Right renal pelvis (tissue), 4 donors: ENCODE measurements around the gene NEK10. TPM values are rescaled to one million over a fixed set of nuclear protein-coding genes. Genes with fewer than 3 reads are reported as not detected.

Experiments
- DNase-seq, 4 donors: peaks; one replicate each; pipeline ENCODE4 v3.0.0-alpha.2; 2013; ENCODE audit warnings: low read depth in 4 of 4, low spot score in 3 of 4, missing footprints in 1 of 4
- polyA plus RNA-seq, 4 donors: library from polyadenylated mRNA; unstranded; fragments of 120-200 nt; gene quantifications; one replicate each; pipeline ENCODE4 v1.2.1, GENCODE V29; 2013; ENCODE audit not compliant: insufficient read length in 4 of 4

The NEK10 gene
- polyA plus RNA-seq, 4 donors: 1.7 to 1.9 (median 1.8) TPM

- DNase-seq: no peak
These were observed 253.8 kb downstream of the NEK10 start for GRCh38 chr3:27115352-27115751.

DNA sequence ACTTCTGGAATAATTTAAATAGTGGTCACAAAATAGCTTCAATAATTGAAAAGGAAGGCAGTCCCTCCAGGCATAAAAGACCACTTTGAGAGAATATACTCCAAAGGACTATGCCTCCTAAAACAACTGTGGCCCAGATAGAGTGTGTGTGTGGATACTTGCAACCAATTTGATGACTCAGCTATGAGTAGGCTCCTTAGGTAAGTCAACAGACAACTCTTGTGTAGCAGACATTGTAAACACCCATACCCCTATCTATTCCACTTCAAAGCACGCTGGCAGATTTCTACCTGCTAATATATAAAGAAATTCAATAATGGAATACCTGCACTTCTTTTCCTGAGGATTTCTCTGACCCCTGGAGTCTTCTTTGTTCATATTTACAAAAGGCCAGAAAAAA, 254.5 kb downstream of the NEK10 start:
- DNase-seq: no peak

GRCh38 chr3:27114129-27114528, 255.1 kb downstream of the NEK10 start:
- no peak for DNase-seq

DNA sequence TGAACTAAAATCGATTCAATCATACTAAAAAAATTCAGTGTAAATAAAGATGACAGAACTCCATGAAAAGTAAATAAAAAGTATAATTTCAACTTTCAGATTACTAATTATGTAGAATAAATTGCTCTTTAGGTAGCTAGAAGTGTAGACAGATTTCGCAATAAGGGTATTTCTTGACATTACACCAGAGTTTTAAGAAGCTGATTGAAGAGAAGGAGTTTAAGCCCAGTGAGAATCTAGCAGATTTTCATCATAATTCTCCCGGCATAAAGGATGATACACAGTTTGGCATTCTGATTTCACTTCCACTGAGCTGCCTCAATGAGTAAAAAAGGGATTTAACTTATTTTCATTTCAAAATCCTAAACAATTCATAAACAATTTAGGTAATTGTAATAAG, 259.2 kb downstream of the NEK10 start:
- no peak for DNase-seq

GRCh38 chr3:27108322-27108721, 260.9 kb downstream of the NEK10 start:
- no peak for DNase-seq

DNA sequence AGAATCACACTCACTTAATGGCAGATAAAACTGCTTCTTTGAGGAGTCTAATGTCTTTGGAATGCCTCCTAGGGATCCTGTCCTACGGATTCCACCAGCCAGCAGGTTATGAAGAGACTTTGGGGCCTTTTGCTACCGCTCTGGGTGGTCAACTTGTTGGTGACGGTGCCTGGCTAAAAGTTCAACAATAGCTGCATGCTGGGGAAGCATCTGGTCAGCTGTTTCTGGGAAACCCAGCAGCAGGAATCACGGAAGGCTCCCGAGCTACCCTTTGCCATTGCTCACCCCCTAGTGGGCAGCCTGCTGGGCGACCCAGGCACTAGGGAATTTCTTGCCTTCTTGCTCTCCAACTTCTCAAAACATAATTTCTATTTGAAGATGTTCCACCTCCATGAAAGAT, 263.3 kb downstream of the NEK10 start:
- no peak for DNase-seq

DNA sequence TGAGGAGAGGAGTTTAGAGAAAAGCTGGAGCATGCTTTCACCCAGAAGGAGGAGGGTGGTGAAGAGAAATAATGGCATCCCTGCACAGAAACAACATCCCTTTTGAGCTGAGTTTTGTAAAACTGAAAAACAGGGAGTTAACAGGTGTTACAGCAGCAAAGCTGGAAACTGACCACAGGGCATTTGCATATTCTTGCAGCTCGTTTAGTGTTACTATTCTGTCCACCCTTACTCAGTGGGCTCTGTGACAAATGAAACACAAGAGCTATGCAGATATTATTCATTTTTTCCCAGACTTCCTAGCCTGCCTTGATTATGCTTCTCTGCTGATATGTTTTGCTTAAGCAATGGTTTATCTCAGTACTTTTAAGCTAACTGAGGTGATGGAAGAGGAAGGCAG, 272.0 kb downstream of the NEK10 start:
- DNase-seq: no peak

DNA sequence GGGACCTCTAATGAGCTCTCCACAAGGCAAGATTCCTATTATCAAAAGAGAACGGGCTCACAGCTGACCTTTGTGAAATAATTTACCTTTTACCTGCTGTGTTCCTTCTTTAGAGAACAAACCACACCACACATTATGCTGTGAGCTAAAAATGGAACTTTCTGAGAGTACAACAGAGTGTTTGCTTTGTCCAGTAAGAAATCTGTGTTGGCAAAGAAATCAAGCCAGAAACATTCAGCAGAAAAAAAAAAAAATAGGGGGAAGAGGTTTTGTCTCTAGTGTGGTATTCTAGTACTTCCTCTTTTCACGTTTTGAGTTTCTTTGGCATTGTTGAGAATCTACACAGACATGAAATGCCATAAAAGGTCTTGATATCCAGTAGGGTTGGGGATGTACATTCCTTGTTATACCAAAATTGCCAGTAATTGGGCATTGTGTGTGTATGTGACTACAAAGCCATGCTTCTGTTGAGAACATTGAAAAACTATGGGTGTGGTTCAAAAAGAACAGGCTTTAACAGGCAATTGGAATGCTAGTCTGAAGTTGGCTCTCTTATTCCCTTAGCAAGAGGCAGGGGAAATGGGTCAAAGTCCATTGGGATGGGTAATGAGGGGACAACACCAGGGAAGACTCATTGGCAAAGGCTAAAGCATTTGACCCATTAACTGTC, 273.5 kb downstream of the NEK10 start:
- no peak for DNase-seq

- no peak for DNase-seq
These were observed 274.5 kb downstream of the NEK10 start for GRCh38 chr3:27094721-27095120.

- no peak for DNase-seq
These were observed 275.4 kb downstream of the NEK10 start for GRCh38 chr3:27093771-27094170.

GRCh38 chr3:27090275-27091041, 278.7 kb downstream of the NEK10 start:
- no peak for DNase-seq

- DNase-seq: no peak
These were observed 279.5 kb downstream of the NEK10 start for GRCh38 chr3:27089645-27090044.

DNA sequence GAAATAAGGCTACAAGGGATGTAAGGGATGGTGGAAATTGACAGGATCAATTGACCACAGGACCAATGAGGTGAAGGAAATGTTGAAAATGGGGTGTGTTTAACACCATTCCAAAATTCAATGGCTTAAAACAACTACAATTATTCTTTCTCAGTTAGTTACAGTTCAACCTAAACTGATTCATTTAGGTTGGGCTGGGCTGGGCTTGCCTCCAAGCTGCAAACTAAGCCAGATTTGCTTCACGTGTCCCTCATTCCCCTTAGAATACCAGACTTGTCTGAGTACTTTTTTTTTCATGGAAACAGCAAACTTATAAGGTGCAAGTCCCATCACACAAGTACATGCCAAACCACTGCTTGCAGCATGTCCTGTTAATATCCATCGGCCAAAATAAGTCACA, 280.1 kb downstream of the NEK10 start:
- DNase-seq: no peak

- DNase-seq: no peak
These were observed 283.1 kb downstream of the NEK10 start for GRCh38 chr3:27085829-27086730.

DNA sequence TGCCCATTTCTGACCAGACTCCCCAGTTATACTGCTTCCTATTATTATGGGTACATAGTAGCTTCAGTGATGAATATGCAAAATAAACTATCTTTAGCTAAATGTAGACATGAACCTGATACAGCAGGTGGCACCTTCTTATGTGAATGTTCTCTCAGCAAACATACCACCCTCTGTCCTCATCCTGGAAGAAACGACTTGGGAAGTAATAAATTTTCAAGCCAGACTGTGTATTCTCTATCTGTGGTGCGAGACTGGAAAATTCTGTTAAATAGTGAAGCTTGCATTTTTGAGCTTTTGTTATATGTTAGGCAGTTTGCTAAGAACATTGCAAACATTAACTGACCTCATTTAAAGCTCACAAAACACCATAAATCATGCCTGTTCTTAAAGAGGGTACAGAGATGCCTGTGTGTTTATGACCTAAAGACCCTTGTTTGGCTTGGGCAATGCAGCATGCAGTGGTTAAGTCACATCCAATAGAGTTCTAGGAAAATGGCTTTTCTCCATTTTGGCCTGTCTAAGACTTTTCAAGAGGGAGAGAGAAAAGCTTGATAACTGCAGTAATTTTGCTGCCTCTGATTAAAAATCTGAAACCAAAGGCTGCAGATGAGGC, 287.1 kb downstream of the NEK10 start:
- DNase-seq: no peak

- no peak for DNase-seq
These were observed 287.6 kb downstream of the NEK10 start for GRCh38 chr3:27081566-27081965.

GRCh38 chr3:27080258-27080525, 289.0 kb downstream of the NEK10 start:
- no peak for DNase-seq

GRCh38 chr3:27079427-27080257, 289.5 kb downstream of the NEK10 start:
- DNase-seq: no peak

DNA sequence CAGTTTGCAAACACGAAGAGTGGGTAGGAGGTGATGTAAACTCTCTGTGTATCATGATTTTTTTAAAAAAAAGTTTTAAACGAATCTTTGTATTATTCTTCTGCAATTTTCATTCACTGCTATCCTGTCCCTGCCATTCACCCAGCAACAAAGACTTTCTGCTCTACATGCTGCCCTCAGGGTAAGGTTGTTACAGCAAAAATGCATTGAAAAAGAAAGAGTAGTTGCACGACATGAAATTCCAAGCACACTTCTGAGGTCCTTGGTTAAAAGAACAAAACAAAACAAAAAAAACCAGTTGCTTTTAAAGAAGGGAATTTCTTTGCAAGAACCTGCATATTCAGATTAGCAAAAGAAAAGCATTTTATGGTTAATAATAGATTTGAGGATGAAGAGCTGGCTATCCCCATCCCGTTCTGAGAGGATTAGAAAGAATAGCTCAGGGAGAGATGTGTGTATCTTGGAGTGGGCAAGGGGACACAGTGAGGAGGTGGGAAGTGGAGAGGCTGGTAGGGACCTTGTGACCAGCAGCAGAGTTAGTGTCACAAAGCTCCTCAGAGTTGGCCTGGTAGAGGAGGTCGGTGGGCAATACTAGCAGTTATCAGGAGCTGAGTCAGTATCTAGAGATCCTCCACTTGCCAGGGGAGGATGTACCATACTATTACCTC, 290.8 kb downstream of the NEK10 start:
- no peak for DNase-seq
